ENCODE data around the gene UBQLN4. TPM values are rescaled to one million over a fixed set of nuclear protein-coding genes. Genes with fewer than 3 reads are reported as not detected.
A peak's percentile ranks its signal among the peaks of the same experiment; 100 is the strongest.

Gene UBQLN4
- total RNA-seq, 2 experiments from 2014 or later: 33.2 to 37.1 TPM

GRCh38 chr1:156056326-156056849 lies 2.8 kb upstream of the UBQLN4 start:
- Histone ChIP-seq H3K79me2 (ENCODE audit: insufficient read depth, low read depth, low read length) (peaks cover 21% of the 10 kb centered on the region; the same call in 1 of the 2 replicates), H3K36me3 (ENCODE audit: insufficient read depth, low read length) (peaks cover 4% of the 10 kb centered on the region; the same call in 1 of the 2 replicates), H3K27ac (ENCODE audit: low read depth, low read length, poor library complexity, severe bottlenecking) (no peak overlapping the region), H3K9me3 (ENCODE audit: low read length) (no peaks in the 10 kb centered on the region), H3K9me2 (ENCODE audit: insufficient read depth, low read length) (no peaks in the 10 kb centered on the region), H3K4me3 (ENCODE audit: low read depth, low read length, poor library complexity, severe bottlenecking) (no peak overlapping the region), H3K4me2 (ENCODE audit: low read length) (peak overlapping the region; percentile 95; the same call in 1 of the 2 replicates), H3K4me1 (ENCODE audit: insufficient read depth, low read length, poor library complexity, severe bottlenecking) (peaks cover 21% of the 10 kb centered on the region), H2AFZ (ENCODE audit: low read length) (no peak overlapping the region), H4K20me1 (ENCODE audit: insufficient read depth, low read length) (no peaks in the 10 kb centered on the region)
- ChIA-PET POLR2A (no interaction called here), CTCF (ENCODE audit: unreplicated experiment) (no interaction called here)
- intact Hi-C loops (cut with micrococcal nuclease; ENCODE audit: unreplicated experiment): no loop called here
- TF ChIP-seq, protein P1, sequence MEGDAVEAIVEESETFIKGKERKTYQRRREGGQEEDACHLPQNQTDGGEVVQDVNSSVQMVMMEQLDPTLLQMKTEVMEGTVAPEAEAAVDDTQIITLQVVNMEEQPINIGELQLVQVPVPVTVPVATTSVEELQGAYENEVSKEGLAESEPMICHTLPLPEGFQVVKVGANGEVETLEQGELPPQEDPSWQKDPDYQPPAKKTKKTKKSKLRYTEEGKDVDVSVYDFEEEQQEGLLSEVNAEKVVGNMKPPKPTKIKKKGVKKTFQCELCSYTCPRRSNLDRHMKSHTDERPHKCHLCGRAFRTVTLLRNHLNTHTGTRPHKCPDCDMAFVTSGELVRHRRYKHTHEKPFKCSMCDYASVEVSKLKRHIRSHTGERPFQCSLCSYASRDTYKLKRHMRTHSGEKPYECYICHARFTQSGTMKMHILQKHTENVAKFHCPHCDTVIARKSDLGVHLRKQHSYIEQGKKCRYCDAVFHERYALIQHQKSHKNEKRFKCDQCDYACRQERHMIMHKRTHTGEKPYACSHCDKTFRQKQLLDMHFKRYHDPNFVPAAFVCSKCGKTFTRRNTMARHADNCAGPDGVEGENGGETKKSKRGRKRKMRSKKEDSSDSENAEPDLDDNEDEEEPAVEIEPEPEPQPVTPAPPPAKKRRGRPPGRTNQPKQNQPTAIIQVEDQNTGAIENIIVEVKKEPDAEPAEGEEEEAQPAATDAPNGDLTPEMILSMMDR (conservative IDR thresholded peaks at IDR 0.05; ENCODE audit: low read length): no peak
- no peak for TF ChIP-seq EZH2phosphoT487 (IDR thresholded peaks at IDR 0.05; ENCODE audit: borderline replicate concordance, low read depth, low read length)
- DNase-seq (ENCODE audit: low spot score): no peak
- BruUV-seq (replicated peaks): no TSS peak

GRCh38 chr1:156055281-156056048 lies 1.9 kb upstream of the UBQLN4 start:
- peak; percentile 23 for DNase-seq (ENCODE audit: low spot score)
- Histone ChIP-seq H3K36me3 (ENCODE audit: insufficient read depth, low read length) (peaks cover 4% of the 10 kb centered on the region; the same call in 1 of the 2 replicates), H2AFZ (ENCODE audit: low read length) (peak overlapping the region; percentile 59; the same call in 1 of the 2 replicates), H3K27ac (ENCODE audit: low read depth, low read length, poor library complexity, severe bottlenecking) (no peak overlapping the region), H3K9me2 (ENCODE audit: insufficient read depth, low read length) (no peaks in the 10 kb centered on the region), H3K79me2 (ENCODE audit: insufficient read depth, low read depth, low read length) (peaks cover 21% of the 10 kb centered on the region; the same call in 1 of the 2 replicates), H3K4me3 (ENCODE audit: low read depth, low read length, poor library complexity, severe bottlenecking) (peak overlapping the region; percentile 81), H3K4me1 (ENCODE audit: insufficient read depth, low read length, poor library complexity, severe bottlenecking) (peaks cover 21% of the 10 kb centered on the region), H4K20me1 (ENCODE audit: insufficient read depth, low read length) (no peaks in the 10 kb centered on the region), H3K4me2 (ENCODE audit: low read length) (peak overlapping the region; percentile 95), H3K9me3 (ENCODE audit: low read length) (no peaks in the 10 kb centered on the region)
- TSS peak; percentile 64 for BruUV-seq (replicated peaks)
- intact Hi-C loops (cut with micrococcal nuclease; ENCODE audit: unreplicated experiment): loop anchor here (2.0 kb wide), 2 partner anchors 35 to 121 kb away; partner anchors contain the start of genes KHDC4 and SSR2
- POLR2A ChIA-PET: no interaction called here
- CTCF ChIA-PET (ENCODE audit: unreplicated experiment): no interaction called here
- TF ChIP-seq, protein P1 (conservative IDR thresholded peaks at IDR 0.05; ENCODE audit: low read length): no peak
- no peak for TF ChIP-seq EZH2phosphoT487 (IDR thresholded peaks at IDR 0.05; ENCODE audit: borderline replicate concordance, low read depth, low read length)
